Endometrial microvascular endothelial cells (primary cell): ENCODE measurements around the gene PACSIN2. TPM values are rescaled to one million over a fixed set of nuclear protein-coding genes. Genes with fewer than 3 reads are reported as not detected.
"Not testable (repeated sequence)": the region's sequence is repeated elsewhere in the genome, so short reads cannot be mapped to it uniquely, and the experiment has no call there.

Source experiments
- in situ Hi-C: cut with HindIII; loops from 2 replicates; pipeline ENCODE4 v1.10.0; 2017; ENCODE audit warnings: low sequenced_read_pairs, low pct_unique_long_range_greater_than_20kb; ENCODE audit errors: inconsistent ontology term
- total RNA-seq: library from RNA; depleted of rRNA; stranded (reverse); fragments of >200 nt; gene quantifications from one replicate; pipeline ENCODE4 v1.2.3, GENCODE V29; 2015; ENCODE audit errors: inconsistent ontology term

Gene PACSIN2
- total RNA-seq, 1 donor from 2014 or later, result 51.7 TPM

DNA sequence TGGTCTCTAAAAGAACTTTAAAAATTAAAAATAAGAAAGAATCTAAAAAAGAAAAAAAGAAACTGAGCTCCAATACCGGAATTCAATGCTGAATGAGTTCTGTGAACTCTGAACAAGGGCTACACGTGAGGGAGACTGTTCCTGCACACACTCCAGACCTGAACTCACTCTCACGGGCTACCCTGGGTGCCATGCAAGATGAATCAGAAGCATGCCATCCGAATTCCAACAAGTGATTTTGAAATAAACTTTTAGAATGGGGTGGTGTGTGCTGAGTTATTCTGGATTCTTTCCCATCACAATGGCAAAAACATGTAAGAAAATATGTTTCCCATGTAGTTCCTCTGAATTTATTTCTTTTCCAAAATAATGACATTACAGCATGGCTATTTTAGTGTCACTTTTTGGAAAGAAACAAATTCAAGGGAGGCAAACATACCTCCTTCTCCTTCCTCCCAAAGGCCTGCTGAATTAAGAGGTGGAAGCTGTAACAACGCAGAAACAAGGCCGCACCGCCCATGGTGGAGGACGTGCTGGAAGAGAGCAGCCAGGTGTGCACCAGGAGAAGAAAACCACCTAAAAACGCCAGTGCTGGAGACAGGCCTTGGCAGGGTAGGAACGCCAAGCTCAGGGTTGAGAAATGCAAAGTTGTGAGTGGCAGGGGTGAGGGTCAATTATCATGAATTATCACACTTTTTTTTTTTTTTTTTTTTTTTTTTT lies 94.7 kb downstream of the PACSIN2 start:
- in situ Hi-C loops, result no loop called here

DNA sequence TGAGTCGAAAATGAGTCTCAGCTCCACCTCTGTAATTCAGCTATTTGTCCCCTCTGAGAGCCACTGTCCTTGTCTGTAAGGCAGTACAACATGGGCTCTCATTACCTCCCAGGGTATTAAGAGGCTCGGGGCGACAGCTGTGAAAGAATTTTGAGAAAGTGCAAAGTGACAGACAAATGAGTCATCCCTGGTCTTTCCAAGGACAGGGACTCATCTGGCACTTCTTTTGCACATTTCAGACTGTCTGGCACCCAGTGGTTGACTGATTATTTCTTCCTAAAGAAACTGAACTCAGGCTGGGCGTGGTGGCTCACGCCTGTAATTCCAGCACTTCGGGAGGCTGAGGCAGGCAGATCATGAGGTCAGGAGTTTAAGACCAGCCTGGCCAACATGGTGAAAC lies 95.8 kb downstream of the PACSIN2 start:
- in situ Hi-C loops, result no loop called here

DNA sequence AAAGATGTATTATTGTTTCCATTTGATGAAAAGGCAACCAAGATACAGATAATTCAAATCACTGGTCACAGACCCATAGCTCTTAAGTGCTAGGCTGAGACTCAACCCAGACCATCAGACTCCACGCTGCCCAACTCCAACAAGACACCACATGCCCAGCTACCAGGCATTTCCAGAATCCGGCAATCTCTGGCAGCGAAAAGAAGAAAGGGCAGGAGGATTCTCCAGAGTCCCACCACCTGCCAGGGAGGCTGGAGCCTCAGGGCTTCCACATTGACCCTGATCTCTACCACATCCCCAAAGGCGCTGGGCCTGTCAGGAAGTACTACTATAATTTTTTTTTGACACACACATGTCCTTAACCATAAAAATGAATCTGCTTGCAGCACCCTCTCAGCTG lies 96.4 kb downstream of the PACSIN2 start:
- in situ Hi-C loops, result no loop called here

DNA sequence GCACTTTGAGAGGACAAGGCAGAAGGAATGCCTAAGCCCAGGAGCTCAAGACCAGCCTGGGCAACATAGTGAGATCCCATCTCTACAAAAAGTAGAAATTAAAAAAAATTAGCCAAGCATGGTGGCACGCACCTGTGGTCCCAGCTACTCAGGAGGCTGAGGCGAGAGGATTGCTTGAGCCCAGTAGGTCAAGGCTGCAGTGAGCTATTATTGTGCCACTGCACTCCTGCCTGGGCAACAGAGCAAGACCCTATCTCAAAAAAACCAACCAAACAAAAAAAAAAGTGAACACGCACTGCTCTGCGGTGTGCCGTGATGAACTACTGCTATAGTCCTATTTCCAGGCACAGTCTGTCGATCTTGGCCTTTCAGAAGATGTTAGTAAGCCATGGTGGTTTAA lies 97.6 kb downstream of the PACSIN2 start:
- in situ Hi-C loops, result not testable (repeated sequence)

DNA sequence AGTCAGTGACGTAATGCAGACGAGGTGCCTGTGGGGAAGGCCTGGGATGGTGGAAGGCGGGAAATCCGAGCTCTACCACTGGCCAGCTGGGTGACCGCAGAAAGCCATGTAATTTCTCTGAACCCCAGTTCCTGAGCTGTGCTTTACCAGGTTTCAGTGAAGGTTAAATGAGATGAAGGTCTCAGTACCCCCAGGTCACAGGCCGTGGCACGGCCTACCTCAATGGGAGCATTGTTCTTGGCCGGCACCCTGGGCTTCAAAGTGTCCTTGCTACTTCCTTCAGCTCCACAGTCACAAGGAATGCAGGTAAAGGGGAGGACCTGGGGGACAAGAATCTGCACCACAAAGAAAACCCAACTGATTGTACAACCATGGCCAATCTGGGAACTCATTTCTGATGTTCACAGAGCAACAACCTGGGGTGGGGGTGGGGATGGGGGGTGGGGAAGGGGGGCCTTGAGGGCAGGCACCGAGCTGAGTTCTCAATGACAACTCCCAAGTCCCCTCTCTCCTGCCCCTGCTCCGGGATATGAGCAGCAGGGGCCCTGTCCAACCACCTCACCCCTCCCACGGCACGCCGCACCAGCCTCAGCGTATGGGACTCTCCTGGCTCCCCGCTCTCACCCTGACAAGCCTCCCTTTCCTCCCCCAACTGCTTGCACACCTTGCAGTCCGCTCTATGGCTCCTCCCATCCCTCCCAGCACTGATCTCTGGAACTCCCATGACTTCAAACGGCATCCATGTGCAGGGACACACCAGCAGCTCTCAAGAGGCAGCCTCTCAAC lies 98.8 kb downstream of the PACSIN2 start:
- in situ Hi-C loops, result no loop called here

DNA sequence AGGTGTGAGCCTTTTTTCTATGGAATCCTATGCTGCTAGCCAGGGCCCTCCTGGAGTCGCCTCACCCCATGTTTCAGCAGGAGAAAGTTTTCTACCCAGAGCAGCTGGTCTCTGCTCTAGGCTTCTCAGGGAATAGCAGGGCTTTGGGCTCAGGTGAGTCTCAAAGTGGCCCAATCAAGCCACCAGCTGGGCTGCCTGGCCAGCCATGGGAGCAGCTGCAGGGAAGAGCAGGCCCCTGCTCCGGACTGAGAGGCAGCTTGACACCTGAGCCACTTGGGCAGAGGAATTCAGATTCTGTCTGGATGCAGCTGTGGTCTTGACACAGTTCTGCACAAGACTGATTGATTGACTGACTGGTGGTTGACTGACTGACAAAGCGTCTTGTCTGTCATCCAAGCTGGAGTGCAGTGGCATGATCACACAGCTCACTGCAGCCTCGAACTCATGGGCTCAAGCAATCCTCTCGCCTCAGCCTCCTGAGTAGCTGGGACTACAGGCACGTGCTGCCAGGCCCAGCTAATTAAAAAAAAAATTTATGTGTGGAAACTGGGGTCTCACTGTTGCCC lies 100.4 kb downstream of the PACSIN2 start:
- in situ Hi-C loops, result no loop called here

DNA sequence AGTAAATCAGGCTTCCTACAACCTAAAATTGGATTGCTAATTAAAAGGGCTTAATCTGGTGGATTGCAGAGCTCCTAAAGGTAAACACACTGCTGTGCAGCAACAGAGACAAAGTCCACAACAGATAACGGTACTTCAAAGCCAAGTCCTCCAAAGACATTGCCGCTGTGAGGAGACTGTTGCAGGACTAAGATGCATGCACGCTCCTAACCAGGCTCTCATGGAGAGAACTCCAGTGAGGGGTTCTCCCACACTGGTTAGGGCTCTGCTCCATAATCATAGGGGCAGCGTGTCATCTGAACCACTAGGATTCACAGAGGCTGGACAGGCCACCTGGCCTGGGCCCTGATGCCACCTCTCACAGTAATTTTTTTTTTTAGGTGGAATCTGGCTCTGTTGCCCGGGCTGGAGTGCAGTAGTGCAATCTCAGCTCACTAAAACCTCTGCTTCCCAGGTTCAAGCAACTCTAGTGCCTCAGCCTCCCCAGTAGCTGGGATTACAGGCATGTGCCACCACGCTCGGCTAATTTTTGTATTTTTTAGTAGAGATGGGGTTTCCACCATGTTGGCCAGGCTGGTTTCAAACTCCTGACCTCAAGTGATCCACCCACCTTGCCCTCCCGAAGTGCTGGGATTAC lies 101.0 kb downstream of the PACSIN2 start:
- in situ Hi-C loops, result no loop called here

DNA sequence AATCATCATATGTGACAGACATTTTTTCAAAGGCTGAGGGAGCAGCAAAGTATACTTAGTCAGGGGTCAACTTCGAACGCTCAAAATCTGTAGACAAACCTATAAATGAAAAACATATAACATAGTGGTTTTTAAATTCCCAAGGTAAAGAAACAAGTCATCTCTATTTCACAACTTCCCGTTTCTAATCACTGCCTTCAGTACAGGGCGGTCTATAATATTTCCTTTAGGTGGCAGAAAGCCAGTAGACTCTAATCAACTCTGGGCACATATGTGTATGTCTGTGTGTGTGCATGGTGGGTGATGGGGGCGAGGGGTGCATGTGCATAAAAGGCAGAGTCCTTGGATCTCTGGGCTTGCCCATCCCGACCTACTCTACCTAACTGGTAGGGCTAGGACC lies 102.9 kb downstream of the PACSIN2 start:
- in situ Hi-C loops, result no loop called here

DNA sequence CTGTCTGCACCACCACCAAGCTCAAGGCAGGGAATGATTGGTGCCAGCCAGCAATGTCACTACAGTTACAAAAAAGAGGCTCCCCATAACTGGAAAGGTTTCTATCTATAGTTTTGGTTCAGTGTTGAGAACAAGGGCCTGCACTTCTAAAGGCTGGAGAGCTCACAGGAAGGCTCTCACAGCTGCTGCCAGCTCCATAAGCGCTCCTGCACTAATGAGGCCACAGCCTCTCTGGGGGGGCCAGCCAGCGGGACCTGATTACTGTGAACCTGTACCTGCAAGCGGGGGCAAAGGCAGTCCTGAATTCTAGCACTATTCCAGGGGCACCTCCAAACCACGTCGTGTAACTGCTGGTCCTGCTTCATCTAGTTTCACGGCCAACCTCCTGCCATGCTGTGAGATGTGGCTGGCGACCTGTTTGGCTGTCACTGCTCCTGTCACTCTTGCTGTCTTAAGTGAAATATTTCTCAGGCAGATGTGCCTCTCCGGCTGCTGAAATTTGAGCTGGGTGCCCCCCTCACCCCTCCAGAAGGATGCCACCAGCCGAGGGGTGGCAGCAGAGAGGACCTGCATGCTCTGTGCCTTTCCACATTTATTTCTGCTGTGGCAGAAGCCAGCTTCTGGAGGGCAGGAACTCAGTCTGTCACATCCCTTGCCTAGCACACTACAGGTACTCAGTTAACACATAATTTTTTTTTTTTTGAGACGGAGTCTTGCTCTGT lies 104.6 kb downstream of the PACSIN2 start:
- in situ Hi-C loops, result no loop called here

DNA sequence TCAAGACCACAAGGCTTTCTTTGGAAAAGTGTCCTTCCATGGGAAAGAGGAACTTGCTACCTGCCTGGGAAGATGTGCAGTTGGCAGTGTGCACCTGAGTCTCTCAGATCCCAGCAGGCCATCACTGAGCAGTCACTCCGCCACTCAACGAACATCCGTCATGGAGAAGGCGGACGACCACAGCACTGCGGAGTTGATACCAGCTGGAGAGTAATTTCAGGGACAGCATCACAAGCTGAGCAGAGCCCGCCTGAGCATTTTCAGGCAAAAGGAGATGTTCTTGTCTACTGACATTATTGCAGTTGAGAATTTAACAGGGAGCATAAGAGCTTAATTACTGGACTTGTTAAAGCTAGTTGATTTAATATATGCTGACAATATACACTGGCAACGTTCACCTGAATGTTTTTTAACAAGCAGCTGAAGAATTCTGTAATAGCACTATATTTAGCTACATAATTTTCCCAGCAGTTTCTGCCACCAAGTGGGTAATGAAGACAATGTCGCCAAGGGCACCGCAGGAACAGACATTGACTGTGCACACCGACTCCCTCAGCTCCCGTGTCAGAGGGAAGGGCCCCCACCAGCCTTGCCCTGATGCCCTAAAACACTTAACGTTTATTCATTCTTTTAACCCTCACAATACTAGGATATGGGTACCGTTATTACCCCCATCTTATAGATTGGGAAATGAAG lies 105.4 kb downstream of the PACSIN2 start:
- in situ Hi-C loops, result no loop called here

DNA sequence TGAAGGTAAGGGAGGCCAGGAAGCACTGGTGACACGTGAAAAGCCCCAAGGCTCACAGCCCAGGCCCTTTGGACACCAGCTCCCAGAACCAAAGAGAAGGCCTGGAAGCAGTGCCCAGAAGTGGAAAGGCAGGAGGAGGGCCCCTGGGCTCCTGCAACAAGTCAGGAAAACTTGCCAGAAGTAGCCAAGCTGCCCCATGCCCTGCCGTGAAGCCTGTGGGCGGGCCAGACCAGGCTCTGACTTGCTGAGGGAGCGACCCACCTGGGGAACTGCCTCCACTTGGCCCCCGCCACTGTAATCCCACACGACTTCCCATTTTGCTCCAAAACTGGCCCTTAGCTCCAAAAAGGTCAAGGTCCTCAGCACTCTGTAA lies 106.6 kb downstream of the PACSIN2 start:
- in situ Hi-C loops, result no loop called here

DNA sequence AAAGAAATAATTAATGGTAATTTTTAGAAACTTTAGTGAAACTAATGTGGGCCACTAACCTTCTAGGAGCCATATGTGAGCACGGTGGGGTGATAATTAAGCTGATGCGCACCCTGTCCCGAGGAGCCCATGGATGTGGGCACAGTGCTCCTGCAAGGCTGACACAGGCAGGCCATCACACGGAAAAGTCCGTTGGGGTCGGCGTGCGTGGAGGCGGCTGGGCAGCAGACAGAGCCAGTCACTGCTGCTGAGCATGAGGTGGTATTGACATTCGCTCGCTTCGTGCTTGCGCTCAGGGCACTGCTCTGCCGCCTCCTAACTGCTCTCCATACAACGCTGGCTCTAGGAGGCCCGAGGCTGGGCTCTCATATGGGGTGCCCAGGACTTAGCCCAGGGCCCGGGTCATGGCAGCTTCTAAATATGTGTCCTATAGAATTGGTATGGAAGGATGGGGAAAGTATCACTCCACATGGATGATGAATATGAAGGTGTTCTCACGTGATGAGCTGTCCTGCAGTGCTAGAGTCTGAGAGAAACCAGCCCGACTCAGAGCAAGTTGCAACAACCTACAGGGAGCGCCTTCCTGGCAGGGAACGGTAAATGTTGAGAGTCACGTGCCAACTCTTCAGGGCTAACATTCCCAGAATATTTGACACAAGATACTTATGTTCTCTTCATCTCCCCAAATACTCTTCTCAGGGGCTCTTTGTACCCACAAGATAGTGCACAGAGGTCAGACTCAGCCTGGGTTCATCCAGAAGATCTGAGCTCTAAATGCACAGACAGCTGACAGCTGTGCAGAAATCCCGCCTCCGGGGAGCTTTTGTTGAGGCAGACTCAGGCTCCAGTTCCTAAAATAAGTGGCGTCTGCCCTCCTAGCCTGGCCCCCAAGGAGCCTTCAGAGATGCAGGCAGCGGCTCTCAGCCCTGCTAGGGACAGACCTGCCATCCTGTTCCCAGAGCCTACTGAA lies 107.3 kb downstream of the PACSIN2 start:
- in situ Hi-C loops, result no loop called here

DNA sequence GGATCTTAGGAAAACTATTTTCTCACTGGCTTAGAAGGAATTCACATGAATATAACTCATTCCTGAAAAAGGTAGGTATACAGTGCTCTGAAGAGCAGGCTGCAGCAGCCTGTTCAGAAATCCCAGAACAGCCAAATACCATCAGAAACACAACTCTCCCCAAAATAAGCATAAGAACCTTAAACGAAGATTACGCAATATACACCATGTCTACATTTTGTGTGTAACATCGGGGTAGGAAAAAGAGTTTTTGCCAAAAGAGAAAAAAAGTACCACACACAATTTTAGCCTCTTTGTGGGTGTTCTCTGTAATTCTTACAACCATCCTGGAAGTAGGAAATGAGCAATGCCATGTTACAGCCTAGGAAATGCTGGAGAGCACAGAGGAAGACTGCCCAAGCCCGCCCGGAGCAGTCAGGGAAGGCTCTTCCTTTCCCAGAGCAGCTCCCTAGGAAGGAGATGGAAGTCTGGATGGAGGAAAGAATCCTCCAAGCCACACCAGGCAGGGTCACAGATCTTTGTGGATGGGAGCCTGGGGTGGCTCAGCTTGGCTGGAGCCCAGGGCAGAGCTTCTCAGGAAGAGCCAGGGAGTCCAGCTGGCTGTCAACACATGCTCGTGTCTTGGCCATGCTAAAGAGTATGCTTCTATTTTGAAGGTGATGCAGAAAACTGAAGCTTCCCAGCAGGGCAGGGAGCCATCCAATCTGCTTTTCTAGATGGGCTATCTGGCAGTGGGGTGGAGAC lies 108.2 kb downstream of the PACSIN2 start:
- in situ Hi-C loops, result no loop called here

DNA sequence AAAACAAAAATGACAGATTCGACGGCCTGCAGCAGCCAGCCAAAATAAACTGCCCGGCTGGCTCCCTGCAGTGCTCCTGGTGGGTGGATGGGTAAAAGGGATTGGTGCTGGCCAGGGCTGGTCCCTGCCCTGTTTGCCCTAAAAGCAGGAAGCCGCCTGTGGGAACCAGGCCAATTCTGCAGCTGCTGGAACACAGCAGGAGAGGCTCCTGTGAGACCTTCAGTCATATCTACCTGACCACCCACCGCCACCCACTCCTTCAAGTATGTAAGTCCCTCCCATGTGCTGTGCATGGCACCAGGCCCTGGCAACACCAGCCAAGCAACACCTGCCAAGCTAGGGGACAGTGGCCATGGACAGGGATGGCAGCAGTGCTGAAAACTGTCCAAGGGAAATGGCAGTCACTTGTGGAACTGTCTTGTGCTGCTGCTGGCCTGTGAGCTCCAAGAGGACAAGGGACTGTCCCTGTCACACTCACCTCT lies 109.2 kb downstream of the PACSIN2 start:
- in situ Hi-C loops, result no loop called here

DNA sequence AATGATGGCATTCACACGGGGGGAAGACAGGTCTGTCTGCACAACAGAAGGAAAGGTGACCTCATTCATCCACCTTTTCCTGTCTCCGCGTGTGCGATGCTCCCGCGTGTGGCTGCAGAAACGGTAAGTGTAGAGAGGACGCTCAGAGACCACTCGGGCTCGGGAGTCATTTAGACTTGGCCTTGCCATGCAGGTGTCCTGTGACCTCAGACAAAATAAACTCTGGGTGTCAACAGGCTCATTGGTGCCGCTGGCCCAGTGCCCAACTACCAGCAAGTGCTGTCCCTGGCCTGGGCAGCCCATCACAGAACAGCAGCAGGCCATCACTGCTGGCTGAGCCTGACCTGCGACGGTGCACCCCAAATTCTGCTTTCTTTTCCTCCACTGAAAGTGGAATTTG lies 109.7 kb downstream of the PACSIN2 start:
- in situ Hi-C loops, result no loop called here

DNA sequence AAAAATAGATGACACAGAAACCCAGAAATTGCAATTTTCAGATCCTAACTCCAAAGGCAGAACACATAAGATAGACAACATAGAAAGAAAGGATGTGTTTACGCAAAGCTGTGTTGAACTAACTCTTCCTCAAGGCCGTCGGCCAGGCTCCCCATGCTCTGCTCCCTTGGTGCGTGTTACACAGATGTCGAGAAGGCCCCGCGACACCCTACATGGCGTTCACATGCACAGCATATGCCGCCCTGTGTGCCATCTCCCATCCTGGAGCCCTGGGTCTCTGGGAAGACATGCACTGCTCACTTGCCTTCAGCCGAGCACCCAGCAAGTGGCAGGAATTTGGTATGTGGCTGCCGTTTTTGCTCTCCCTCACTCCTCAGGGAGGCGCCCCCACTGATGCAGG lies 110.9 kb downstream of the PACSIN2 start:
- in situ Hi-C loops, result no loop called here
